GM18508 (cell line): ENCODE data around the gene ABHD16A.

Experiments
- ATAC-seq: cut with Tn5 transposase; IDR thresholded peaks from one replicate; pipeline ENCODE4 v1.9.1; 2021; ENCODE audit warnings: moderate number of reproducible peaks; ENCODE audit not compliant: insufficient read depth, unreplicated experiment

The ABHD16A gene

DNA sequence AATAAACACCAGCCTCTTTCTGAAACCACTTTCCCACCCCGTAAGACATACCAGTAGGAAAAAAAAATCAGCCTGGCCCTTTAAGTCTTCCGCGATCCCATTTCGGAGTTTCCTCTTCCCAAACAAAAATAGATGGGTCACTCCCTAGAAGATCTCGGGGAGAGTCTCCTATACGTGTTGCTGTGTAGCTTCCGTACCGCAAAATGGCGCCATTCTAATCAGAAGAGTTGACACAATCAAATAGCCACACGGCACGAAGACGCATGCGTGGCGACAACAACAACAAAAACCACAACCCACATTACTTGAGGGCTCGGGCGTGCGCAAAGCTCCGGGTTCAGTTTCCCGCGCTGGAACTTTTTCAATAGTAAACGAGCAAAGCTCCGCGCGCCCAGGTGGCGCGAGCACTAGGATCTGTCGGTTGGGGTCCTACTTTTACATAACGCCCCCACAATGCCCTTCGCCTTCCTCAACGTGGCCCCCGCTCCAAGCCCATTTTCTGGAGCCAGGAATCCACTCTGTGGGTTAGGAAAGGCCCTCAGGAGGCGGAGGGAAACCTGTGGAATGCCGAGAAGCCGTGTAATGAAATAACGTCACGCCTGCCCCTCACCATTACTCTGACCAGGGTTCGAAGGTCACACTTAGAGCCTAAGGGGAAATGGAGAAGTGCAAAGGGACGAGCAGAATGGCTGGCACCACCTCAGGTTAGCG lies 38.2 kb downstream of the ABHD16A start, which contains the start of gene GPANK1:
GPANK1 (minus strand) TSS at position 208 of the 711 bp plus-strand sequence. CDS start 519 bp downstream, outside the sequence.
- ATAC-seq, result no peak

DNA sequence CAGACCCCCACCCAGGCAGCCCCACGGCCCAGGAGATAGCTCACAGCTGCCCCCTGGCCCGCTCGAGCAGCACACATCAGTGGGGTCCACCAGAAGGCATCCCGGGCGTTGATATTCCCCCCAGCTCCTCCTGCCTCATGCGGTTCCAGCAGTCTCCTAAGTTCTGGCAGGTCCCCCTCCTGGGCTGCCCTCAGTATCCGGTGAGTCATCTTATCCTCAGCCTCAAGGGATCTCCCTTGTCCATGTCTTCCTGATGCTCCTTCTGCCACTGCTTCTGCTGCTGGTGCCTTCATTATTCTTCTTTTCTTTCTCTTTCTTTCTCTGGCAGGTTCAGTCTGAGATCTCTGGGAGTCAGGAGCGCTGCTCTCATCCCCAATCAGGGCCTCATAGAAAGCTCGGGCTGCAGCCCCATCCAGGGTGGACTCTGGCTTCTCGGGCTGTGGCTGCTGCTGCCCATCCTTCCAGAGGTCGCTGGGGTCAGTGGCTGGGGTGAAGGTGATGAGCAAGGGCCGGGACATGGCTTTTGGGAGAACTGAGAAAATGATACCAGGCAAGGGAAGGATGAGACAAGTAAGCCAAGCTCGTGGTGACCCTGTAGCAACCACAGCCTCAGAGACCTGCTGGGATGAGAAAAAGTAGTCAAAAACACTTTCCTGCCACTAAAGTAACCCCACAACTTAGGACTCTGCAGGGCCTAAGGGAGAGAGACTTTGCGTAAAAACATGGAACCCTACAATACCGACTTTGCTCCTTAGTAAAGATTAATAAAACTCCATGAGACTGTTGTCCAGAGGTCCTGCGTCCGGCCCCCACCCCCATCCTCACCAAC lies 38.9 kb downstream of the ABHD16A start:
- ATAC-seq, result no peak

DNA sequence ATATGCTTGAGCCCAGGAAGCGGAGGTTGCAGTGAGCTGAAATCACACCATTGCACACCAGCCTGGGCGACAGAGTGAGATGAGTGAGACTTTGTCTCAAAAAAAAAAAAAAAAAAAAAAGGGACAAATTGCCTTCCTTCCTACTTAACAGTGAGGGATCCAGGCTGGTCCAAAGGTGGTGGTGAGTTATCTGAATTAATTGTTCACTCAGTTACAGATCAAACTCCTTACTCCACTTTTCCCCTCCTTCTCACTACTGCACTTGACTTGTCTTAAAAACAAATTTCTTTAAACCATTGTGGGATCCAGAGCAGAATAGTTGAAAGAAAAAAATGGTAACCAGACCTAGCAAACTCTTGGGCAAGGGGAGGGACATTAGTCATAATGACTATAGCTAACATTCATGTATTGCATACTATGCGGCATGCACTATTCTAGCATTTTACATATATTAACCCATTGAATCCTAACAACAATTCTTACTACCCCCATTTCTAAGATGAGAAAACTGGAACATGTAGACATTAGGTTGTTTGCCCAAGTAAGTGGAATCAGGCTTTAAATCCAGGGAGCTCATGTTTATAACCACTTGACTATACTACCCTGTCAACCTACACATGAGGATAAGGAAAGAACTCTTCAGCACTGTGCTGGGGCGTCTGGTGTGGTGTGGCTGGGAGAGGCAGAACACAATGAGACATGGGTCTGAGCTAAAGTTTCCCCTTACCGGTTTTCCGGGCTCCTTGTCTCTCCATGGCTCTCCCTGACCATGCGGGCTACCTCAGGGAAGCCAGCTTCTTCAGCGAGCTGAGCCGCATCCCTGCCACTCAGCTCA lies 39.8 kb downstream of the ABHD16A start:
- ATAC-seq, result no peak

DNA sequence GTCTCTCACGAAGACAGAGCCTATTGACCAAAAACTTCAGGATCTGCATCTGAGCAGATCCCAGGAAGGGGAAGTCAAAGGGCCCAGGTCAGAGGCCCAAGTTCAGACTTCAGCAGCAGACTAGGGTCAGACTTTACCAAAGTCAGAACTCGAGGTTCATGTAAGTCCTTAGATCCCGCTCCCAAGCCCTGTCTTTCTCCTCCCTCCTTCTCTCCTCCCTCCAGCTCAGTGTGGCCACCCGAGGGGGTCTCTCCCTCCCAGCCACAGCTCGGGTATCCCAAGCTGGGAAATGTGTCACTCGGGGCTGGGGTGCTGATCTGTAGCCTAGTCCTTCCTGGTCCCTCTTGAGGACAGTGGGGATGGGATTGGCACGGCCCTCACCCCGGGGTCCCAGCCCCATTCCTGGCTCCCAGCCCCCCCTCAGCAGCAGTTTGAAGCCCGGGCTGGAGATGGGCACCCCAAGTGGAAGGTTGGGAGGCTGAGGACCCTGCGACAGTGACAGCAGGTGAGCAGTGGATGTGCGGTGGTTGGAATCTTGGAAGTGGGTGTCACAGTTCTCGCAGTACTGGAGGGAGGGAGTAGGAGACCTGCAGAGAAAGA lies 40.9 kb downstream of the ABHD16A start:
- no peak for ATAC-seq

DNA sequence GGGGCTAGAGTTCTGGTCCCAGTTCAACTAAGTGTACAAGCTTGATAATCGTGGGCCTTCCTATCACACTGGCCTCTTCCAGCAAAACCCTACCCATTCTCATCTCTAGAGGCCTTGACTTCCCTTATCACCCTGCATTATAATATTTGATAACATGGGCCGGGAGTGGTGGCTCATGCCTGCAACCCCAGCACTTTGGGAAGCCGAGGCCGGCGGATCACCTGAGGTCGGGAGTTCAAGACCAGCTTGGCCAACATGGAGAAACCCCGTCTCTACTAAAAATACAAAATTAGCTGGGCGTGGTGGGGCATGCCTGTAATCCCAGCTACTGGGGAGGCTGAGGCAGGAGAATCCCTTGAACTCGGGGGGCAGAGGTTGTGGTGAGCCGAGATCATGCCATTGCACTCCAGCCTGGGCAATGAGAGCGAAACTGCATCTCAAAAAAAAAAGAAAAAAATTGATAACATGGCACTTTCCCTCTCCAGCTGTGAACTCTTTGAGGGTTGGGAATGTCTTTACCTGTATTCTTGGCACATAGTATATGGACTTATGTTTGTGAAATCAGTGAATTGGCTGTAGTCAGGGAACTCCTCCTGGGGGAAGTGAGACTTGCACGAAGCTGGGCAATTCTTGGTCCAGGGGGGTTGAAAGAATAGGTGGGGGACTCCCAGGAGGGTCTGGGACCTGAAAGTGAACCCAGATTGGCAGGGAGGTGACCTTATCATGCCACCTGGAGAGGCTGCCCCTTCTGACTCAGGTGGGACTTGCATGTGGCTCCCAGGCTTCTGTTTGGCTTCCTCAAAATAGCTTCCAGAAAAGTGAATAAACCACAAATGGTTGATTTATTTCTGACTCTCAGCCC lies 41.6 kb downstream of the ABHD16A start:
- no peak for ATAC-seq

DNA sequence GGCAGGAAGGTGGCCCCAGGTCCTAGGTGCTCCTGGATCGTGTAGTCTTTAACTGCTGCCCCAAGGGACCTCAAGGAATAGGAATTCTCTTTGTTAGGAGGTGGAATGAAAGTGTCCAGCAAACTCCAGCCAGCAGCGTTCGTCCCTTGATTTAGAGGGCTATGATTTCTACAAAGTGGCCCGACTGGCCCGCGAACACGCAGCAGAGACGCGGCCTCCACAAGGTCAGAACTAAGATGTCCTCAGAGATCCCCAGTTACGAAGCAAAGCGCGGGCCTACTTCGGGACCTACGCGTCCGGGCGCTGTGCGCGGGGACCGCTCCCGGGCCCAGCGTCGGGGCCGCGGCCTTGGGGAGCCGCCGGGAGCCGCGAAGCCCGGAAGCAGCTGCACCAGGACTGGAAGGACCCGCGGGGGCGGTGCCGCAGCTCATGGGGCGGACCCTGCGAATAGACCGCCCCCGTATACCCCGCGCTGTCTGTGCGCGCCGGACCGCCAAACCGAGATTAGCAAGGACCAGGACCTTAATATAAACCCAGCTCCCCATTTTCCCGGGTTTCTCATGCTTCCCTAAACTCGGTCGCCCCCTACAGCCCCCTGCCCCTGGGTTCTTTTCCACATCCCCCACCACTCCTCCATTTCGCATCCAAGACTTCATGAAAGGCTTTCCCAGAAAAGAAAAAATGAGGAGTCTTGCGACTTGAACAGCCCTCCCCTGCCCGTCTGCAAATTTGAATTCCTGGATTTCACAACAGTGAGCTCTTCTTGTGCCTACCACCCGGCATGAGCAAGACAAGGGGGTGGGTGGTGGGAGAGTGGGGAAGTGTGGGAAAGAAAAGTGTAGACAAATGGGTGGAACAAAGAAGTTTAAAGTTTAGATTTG lies 42.5 kb downstream of the ABHD16A start, which contains the start of gene C6orf47:
C6orf47 (minus strand) TSS at position 398 of the 881 bp plus-strand sequence. CDS start 831 bp downstream, outside the sequence.
- ATAC-seq, result no peak

DNA sequence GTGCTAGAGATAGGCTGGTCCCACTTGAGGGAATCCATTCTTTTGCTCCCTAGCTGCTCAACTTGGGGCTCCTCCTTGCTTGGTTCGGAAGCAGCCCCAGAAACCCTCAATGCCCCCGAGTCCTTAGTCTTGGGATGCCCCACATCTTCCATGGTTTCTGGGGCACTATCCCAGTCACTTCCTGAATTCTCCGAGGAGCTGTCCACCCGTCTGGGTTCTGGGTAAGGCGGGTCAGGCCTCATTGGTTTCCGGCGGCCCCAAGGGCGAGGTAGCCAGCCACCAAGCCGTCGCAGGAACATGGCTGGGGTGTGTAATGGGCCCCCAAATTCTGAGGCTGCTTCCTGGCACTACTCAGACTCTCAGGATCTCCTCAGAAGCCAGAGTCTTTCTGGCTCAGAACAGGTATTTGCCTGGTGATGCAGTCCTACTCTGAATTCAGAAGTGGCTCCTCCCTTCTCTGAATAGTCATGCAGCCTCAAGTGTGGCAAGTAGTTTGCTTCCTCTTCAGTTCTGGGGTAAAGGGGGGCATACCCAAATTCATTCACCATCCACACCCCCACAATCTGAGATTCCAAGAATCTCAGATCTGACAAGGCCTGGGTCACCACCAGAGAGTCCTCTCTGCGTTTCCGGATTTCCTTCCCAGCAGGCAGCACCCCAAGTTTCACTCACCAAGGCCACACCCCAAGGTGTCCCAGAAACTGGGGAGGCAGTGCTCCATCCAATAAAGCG lies 43.3 kb downstream of the ABHD16A start:
- no peak for ATAC-seq

DNA sequence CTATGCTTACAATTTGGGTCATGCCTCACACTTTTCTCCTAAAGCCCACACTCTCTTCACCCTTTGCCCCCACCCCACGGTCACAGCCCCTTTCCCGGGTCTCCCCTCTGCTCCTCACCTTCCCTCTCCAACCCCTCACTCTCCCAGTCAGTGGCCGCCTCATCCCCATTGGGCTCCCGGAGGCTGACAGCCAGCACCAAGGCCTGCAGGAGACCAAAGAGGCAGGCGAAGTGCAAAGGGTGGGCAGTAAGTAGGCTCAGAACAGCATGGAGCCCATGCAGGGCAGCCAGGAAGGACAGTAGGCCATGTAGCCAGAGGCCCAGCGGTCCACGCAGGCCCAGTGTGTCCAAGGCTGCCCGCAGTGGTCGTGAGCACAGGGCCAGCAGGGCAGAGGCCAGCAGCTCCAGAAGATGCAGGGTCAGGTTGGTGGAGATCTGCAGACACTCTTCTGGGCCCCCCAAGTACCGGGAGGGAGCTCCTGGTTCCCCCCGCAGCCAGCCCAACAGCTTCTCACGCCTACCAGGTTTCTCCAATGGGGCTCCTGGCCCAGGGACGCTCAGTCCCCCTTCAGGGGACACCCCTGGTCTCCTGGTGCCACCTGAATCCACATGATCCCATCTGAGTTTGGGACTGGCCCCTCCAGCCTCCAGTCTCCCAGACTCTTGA lies 44.0 kb downstream of the ABHD16A start:
- no peak for ATAC-seq

DNA sequence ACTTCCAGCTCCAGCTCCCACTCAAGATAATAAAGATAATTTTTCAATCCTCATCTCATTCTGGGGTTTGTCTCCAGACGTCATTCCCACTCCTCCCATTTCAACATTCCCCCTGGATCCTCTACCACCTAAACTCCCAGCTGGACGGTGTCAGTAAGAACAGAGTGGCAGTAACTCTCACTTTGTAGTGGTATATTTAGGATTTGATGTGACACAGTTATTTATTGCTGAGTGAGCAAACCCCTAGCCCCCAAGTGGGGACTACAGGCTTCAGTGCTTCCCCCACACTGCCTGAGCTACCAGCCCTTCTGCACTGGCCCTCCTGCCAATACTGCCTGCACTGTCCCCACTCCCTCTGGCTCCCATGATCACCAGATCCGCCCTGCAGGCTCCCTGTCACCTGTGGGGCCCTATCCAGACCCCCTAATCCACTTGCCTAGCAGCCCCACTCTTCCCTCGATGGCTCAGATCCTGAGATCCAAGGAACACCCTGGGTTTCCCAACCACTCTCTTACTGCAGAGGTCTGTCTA lies 44.9 kb downstream of the ABHD16A start:
- no peak for ATAC-seq

DNA sequence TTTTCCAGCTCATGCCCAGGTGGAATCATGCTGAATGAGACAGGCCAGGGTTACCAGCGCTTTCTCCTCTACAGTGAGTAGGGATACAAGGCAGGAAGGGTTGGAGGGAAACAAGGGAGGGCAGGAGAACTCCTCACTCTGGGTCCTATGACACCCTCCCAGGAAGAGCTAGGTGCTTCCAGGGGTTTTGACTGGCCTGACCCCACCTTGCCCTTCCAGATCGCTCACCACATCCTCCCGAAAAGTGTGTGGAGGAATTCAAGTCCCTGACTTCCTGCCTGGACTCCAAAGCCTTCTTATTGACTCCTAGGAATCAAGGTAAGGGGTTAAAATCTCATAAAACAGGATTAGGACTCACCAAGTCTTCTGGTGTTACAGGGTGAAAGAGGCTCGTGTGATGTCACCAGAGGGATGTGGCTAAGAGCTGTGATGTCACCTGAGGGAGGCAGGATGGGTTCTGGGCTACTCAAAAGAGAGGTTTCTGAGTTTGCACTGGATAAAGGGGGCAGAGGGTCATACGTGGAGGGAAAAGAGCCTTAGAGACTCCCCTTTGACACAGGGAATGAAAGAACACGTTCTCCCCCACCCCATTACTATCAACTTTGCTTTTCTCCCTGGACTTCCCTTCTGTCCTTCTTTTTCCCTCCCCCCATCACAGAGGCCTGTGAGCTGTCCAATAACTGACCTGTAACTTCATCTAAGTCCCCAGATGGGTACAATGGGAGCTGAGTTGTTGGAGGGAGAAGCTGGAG lies 45.5 kb downstream of the ABHD16A start:
- no peak for ATAC-seq

DNA sequence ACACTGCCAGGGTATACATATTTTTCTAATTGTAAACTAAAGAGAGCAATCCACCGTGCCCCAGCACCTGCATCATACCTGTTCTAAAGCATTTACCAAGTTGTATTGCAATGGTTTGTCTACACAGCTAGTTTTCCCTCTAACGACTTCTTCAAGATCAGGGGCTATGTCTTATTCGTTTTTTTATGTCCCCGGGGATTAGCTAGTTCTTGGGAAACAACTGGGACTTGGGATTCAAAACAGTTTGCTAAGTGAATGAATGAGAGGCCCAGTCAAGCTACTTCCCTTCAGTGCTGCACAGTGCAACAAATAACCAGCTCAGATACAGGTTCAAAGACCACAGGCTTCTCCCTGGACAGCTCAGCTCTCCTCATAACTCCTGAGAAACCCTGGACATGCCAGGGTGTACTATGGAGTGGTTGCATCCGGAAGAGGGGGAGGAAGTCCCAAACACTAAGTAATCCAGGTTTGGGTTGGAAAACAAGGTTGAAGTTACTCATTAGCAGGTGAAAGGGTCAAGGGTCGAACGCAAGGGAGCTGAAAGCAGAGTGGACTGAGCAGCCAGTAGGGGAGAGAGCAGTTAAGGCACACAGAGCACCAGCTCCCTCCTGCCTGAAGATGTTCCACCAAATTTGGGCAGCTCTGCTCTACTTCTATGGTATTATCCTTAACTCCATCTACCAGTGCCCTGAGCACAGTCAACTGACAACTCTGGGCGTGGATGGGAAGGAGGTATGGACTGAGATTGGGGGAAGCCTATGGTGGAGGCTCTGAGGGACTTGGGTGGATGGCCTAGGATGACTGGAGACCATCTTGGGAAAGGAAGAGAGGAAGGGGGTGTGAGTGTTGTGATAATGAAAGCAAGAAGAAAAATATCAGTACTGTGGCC lies 47.5 kb downstream of the ABHD16A start, which contains the start of gene APOM:
APOM (plus strand) TSS at position 546 of the 889 bp plus-strand sequence; CDS start at position 619, 73 bp downstream.
- no peak for ATAC-seq

DNA sequence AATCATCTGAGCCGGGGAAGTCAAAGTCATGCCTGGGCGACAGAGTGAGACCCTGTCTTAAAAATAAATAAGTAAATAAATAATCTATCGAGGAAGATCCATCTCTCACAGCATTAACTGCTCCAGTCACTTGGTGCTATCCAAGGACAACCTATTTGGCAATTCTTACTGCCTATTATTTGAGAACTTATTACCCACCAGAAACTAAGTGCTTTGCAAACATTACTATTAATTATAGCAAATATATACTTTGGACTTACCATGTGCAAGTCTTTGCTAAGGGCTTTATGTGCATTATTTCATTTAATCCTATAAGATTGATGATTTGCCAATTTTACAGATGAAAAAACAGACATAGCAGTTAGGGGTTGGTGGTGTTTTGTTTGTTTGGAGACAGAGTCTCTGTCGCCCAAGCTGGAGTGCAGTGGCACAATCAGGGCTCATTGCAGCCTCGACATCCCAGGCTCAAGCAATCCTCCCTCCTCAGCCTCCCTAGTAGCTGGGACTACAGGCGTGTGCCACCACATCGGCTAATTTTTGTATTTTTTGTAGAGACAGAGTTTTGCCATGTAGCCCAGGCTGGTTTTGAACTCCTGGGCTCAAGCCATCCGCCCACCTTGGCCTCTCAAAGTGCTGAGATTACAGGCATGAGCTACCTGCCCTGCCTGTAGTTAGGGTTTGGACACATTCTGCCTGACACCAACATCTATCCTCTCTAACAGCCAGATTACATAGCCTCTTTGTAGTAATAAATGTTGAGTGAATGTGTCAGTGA lies 48.4 kb downstream of the ABHD16A start:
- no peak for ATAC-seq

DNA sequence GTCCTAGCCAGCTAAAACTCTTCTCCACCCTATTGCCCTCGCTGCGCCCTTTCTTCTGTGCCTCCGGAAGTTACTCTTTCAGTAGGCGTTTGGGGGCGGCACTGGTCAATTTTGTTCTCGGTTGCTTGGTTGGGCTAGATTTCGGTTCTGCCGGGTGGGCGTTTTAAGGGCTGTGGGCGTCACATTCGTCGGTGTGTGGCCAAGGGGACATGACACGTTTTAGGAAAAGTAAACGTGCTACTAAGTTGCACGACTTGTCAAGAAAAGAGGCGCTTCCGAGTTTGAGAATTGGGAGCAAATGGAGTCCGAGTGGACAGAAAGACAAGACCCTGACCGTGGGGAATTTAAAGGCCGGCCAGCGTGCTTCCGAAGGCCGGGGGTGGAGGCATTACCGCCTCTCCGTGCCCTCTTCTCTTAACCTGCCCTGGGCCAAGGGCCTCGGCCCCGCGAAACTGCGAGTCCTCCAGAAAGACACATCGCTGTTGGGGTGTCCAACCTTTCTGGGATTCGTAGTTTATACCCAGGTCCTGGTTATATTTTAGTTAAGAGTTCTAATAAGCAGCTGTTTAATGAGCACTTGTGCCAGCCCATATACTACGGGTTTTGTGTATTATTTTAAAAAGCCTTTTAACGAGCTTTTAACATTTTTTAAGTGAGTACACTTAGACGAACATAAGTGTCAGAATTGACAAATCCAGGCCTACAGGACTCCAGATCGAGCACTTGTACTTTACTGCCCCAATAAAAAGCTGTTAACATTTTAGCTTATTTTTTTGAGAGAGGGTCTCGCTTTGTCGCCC lies 50.0 kb downstream of the ABHD16A start:
- peak; percentile 33 for ATAC-seq
